Measurements from ENCODE around the gene UMAD1. TPM values are rescaled to one million over a fixed set of nuclear protein-coding genes. Genes with fewer than 3 reads are reported as not detected.
A peak's percentile ranks its signal among the peaks of the same experiment; 100 is the strongest.
"Not testable (repeated sequence)": the region's sequence is repeated elsewhere in the genome, so short reads cannot be mapped to it uniquely, and the experiment has no call there.

Gene UMAD1
- polyA plus RNA-seq, 1 donor from 2014 or later, result 26.0 TPM

GRCh38 chr7:7791523-7791922 lies 151.0 kb downstream of the UMAD1 start:
- no peak overlapping the region for H3K27ac Mint-ChIP-seq
- peaks cover 0 to under 1% (median under 1%) of the 10 kb centered on the region in 3 donors for H3K9me3 Mint-ChIP-seq
- no peak overlapping the region for H3K4me3 Mint-ChIP-seq
- no peaks in the 10 kb centered on the region for H3K27me3 Mint-ChIP-seq
- peaks cover 36% of the 10 kb centered on the region for H3K36me3 Mint-ChIP-seq
- H3K4me1 Mint-ChIP-seq, result peaks cover 4 to 12% (median 7%) of the 10 kb centered on the region in 3 donors

- H3K36me3 Mint-ChIP-seq, result peaks cover 37% of the 10 kb centered on the region
- H3K27me3 Mint-ChIP-seq, result no peaks in the 10 kb centered on the region
- H3K9me3 Mint-ChIP-seq, result peaks cover 0 to 5% (median 1%) of the 10 kb centered on the region in 3 donors
- H3K27ac Mint-ChIP-seq, result no peak overlapping the region
- H3K4me1 Mint-ChIP-seq, result peaks cover 4 to 11% (median 7%) of the 10 kb centered on the region in 3 donors
- H3K4me3 Mint-ChIP-seq, result no peak overlapping the region
These were observed 151.5 kb downstream of the UMAD1 start for GRCh38 chr7:7792056-7792455.

- H3K4me3 Mint-ChIP-seq, result no peak overlapping the region
- no peaks in the 10 kb centered on the region for H3K27me3 Mint-ChIP-seq
- peaks cover 0 to 5% (median 1%) of the 10 kb centered on the region in 3 donors for H3K9me3 Mint-ChIP-seq
- H3K4me1 Mint-ChIP-seq, result peaks cover 7 to 13% (median 8%) of the 10 kb centered on the region in 3 donors
- H3K36me3 Mint-ChIP-seq, result peaks cover 30% of the 10 kb centered on the region
- no peak overlapping the region for H3K27ac Mint-ChIP-seq
These were observed 152.7 kb downstream of the UMAD1 start for GRCh38 chr7:7793249-7793648.

GRCh38 chr7:7793921-7794320 lies 153.4 kb downstream of the UMAD1 start:
- peaks cover 11 to 18% (median 13%) of the 10 kb centered on the region in 3 donors for H3K4me1 Mint-ChIP-seq
- H3K9me3 Mint-ChIP-seq, result peaks cover 0 to 5% (median 1%) of the 10 kb centered on the region in 3 donors
- H3K27me3 Mint-ChIP-seq, result no peaks in the 10 kb centered on the region
- no peak overlapping the region for H3K4me3 Mint-ChIP-seq
- no peak overlapping the region for H3K27ac Mint-ChIP-seq
- H3K36me3 Mint-ChIP-seq, result peaks cover 30% of the 10 kb centered on the region

GRCh38 chr7:7795203-7795602 lies 154.7 kb downstream of the UMAD1 start:
- Mint-ChIP-seq H3K9me3 (peaks cover 0 to 5% (median 1%) of the 10 kb centered on the region in 3 donors), H3K4me1 (peaks cover 7 to 11% (median 8%) of the 10 kb centered on the region in 3 donors), H3K27ac (no peak overlapping the region), H3K36me3 (peaks cover 29% of the 10 kb centered on the region), H3K4me3 (no peak overlapping the region), H3K27me3 (no peaks in the 10 kb centered on the region)

- H3K4me1 Mint-ChIP-seq, result peaks cover 7 to 11% (median 8%) of the 10 kb centered on the region in 3 donors
- H3K27ac Mint-ChIP-seq, result no peak overlapping the region
These were observed 155.1 kb downstream of the UMAD1 start for GRCh38 chr7:7795630-7796121.

GRCh38 chr7:7798510-7798909 lies 158.0 kb downstream of the UMAD1 start:
- no peak overlapping the region for H3K4me3 Mint-ChIP-seq
- H3K9me3 Mint-ChIP-seq, result peaks cover 0 to 5% (median 1%) of the 10 kb centered on the region in 3 donors
- H3K27me3 Mint-ChIP-seq, result no peaks in the 10 kb centered on the region
- peaks cover 18% of the 10 kb centered on the region for H3K36me3 Mint-ChIP-seq
- peak overlapping the region in 1 of 3 donors; percentile 83 for H3K27ac Mint-ChIP-seq
- peaks cover 7 to 11% (median 8%) of the 10 kb centered on the region in 3 donors for H3K4me1 Mint-ChIP-seq

More at GRCh38 chr7:7795630-7796121, 155.1 kb downstream of the UMAD1 start:
- Mint-ChIP-seq H3K36me3 (peaks cover 29% of the 10 kb centered on the region), H3K9me3 (peaks cover 0 to 5% (median 1%) of the 10 kb centered on the region in 3 donors), H3K27me3 (no peaks in the 10 kb centered on the region), H3K4me3 (no peak overlapping the region)

GRCh38 chr7:7799138-7799537 lies 158.6 kb downstream of the UMAD1 start:
- H3K4me3 Mint-ChIP-seq, result no peak overlapping the region
- H3K4me1 Mint-ChIP-seq, result peaks cover 7 to 14% (median 12%) of the 10 kb centered on the region in 3 donors
- H3K36me3 Mint-ChIP-seq, result peaks cover 19% of the 10 kb centered on the region
- peaks cover 0 to 5% (median 1%) of the 10 kb centered on the region in 3 donors for H3K9me3 Mint-ChIP-seq
- H3K27me3 Mint-ChIP-seq, result no peaks in the 10 kb centered on the region
- H3K27ac Mint-ChIP-seq, result no peak overlapping the region

GRCh38 chr7:7802531-7802930 lies 162.0 kb downstream of the UMAD1 start:
- Mint-ChIP-seq H3K4me3 (no peak overlapping the region), H3K9me3 (no peaks in the 10 kb centered on the region), H3K27me3 (no peaks in the 10 kb centered on the region), H3K27ac (no peak overlapping the region), H3K4me1 (peaks cover 7 to 12% (median 12%) of the 10 kb centered on the region in 3 donors), H3K36me3 (peaks cover 3% of the 10 kb centered on the region)

- Mint-ChIP-seq H3K9me3 (no peaks in the 10 kb centered on the region), H3K27me3 (no peaks in the 10 kb centered on the region), H3K27ac (peak overlapping the region in 1 of 3 donors; percentile 11), H3K4me3 (no peak overlapping the region), H3K36me3 (peaks cover 3% of the 10 kb centered on the region), H3K4me1 (peaks cover 0 to 5% (median 4%) of the 10 kb centered on the region in 3 donors)
These were observed 163.2 kb downstream of the UMAD1 start for GRCh38 chr7:7803715-7804178.

GRCh38 chr7:7804822-7805221 lies 164.3 kb downstream of the UMAD1 start:
- not testable (repeated sequence) for H3K4me1 Mint-ChIP-seq, H3K27me3 Mint-ChIP-seq, H3K36me3 Mint-ChIP-seq, H3K27ac Mint-ChIP-seq, H3K4me3 Mint-ChIP-seq, H3K9me3 Mint-ChIP-seq

- H3K9me3 Mint-ChIP-seq, result no peaks in the 10 kb centered on the region
- H3K36me3 Mint-ChIP-seq, result peaks cover 3% of the 10 kb centered on the region
- H3K4me1 Mint-ChIP-seq, result peaks cover 0 to 5% (median 4%) of the 10 kb centered on the region in 3 donors
- no peak overlapping the region for H3K27ac Mint-ChIP-seq
- H3K4me3 Mint-ChIP-seq, result no peak overlapping the region
- H3K27me3 Mint-ChIP-seq, result no peaks in the 10 kb centered on the region
These were observed 165.1 kb downstream of the UMAD1 start for GRCh38 chr7:7805511-7806153.

GRCh38 chr7:7808156-7808555 lies 167.6 kb downstream of the UMAD1 start:
- H3K27ac Mint-ChIP-seq, result no peak overlapping the region
- peaks cover 0 to 17% (median 5%) of the 10 kb centered on the region in 3 donors for H3K4me1 Mint-ChIP-seq
- no peaks in the 10 kb centered on the region for H3K9me3 Mint-ChIP-seq
- H3K36me3 Mint-ChIP-seq, result peaks cover 7% of the 10 kb centered on the region
- no peaks in the 10 kb centered on the region for H3K27me3 Mint-ChIP-seq
- no peak overlapping the region for H3K4me3 Mint-ChIP-seq

GRCh38 chr7:7808626-7809025 lies 168.1 kb downstream of the UMAD1 start:
- Mint-ChIP-seq H3K9me3 (no peaks in the 10 kb centered on the region), H3K4me3 (no peak overlapping the region), H3K36me3 (peaks cover 7% of the 10 kb centered on the region), H3K4me1 (peaks cover 0 to 18% (median 5%) of the 10 kb centered on the region in 3 donors), H3K27ac (no peak overlapping the region), H3K27me3 (no peaks in the 10 kb centered on the region)

GRCh38 chr7:7810380-7810779 lies 169.8 kb downstream of the UMAD1 start:
- no peaks in the 10 kb centered on the region for H3K27me3 Mint-ChIP-seq
- peaks cover 5% of the 10 kb centered on the region for H3K36me3 Mint-ChIP-seq
- H3K4me3 Mint-ChIP-seq, result no peak overlapping the region
- no peak overlapping the region for H3K27ac Mint-ChIP-seq
- peaks cover 7 to 22% (median 7%) of the 10 kb centered on the region in 3 donors for H3K4me1 Mint-ChIP-seq
- peaks cover 0 to 6% (median 0%) of the 10 kb centered on the region in 3 donors for H3K9me3 Mint-ChIP-seq

GRCh38 chr7:7810826-7811225 lies 170.3 kb downstream of the UMAD1 start:
- H3K4me3 Mint-ChIP-seq, result no peak overlapping the region
- H3K36me3 Mint-ChIP-seq, result peaks cover 5% of the 10 kb centered on the region
- no peak overlapping the region for H3K27ac Mint-ChIP-seq
- no peaks in the 10 kb centered on the region for H3K27me3 Mint-ChIP-seq
- peaks cover 0 to 6% (median 0%) of the 10 kb centered on the region in 3 donors for H3K9me3 Mint-ChIP-seq
- peaks cover 11 to 26% (median 12%) of the 10 kb centered on the region in 3 donors for H3K4me1 Mint-ChIP-seq

Measured in IgD-negative memory B cell (primary cell).